NT2/D1 (cell line): ENCODE data around the gene PWWP2B.

ENCODE experiments used
- YY1 ChIP-seq: IDR thresholded peaks from 2 replicates; pipeline ENCODE4 v1.6.1; 2011; ENCODE audit not compliant: insufficient read length, insufficient read depth
- ZNF274 ChIP-seq: IDR thresholded peaks from 2 replicates; pipeline ENCODE4 v1.6.1; 2011; ENCODE audit warnings: mild to moderate bottlenecking, low read depth, low read length

DNA sequence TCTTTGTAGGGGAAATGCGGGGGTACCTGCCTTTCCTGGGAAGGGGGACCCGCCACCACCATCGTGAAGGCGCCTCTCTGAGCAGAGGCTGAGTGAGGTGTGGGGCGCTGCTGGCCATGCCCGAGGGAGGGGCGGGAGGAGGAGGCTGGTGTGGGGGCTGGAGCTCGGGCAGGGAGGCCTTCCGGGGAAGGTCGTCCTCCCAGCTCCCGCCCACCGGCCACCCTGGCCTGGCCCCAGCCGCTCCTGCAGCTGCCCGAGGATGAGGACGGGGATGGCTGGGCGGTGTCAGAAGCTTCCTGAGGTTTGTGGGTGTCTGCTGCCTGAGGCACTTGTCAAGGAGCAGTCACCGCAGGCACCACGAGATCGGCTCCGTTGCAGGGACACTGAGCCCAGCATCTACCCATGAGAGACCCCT lies 11.4 kb downstream of the PWWP2B start:
- TF ChIP-seq ZNF274 (no peak), YY1 (no peak)
